COR-L47 (cell line): ENCODE data around the gene AHDC1.
"Not testable (repeated sequence)": the region's sequence is repeated elsewhere in the genome, so short reads cannot be mapped to it uniquely, and the experiment has no call there.

Source experiments
- DNase-seq: peaks from one replicate; lab custom pipeline; 2025; lab: John Stamatoyannopoulos, UW

The AHDC1 gene

DNA sequence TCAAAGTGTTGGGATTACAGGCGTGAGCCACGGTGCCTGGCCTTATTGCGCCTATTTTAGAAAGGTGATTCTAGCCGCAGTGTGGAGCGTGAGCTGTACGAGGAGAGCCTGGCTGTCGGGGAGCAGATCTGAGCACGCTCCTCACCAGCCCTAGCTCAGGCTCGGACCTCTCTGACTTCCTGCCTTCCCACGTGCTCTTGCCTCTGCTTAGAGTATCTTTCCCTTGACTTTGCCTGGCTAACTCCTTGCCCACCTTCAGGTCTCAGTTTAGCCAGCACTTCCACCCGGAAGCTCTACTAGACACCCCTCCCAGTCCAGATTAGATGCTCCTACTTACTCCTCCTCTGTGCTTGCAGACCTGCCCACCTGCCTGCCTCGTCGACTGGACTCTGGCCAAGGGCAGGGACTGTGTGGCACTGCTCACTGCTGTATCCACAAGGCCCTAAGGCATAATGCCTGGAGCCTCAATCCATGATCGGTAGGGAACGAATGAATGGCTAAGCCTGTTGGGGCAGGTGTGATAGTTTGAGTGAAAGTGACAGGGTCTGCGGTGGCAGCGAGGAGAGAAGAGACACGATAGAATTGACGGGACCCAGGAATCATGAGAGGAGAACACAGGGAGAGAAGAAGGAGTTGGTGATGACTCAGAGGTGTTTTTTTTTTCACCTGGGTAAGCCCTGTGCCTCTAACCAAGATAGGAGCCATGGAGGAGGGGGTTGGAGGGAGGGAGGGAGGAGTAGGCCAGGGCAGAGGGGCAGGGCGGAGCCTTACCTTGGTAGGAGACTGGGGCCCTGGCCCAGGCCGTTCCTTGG is 85.8 kb downstream of the AHDC1 start:
- peak; percentile 41 for DNase-seq

GRCh38 chr1:27517301-27517700 is 86.6 kb downstream of the AHDC1 start:
- DNase-seq = no peak

GRCh38 chr1:27515626-27516025 is 88.3 kb downstream of the AHDC1 start:
- no peak for DNase-seq

- no peak for DNase-seq
These were observed 90.0 kb downstream of the AHDC1 start for GRCh38 chr1:27513958-27514357.

GRCh38 chr1:27513528-27513927 is 90.4 kb downstream of the AHDC1 start:
- no peak for DNase-seq

GRCh38 chr1:27509127-27510080 is 94.5 kb downstream of the AHDC1 start:
- DNase-seq = no peak

DNA sequence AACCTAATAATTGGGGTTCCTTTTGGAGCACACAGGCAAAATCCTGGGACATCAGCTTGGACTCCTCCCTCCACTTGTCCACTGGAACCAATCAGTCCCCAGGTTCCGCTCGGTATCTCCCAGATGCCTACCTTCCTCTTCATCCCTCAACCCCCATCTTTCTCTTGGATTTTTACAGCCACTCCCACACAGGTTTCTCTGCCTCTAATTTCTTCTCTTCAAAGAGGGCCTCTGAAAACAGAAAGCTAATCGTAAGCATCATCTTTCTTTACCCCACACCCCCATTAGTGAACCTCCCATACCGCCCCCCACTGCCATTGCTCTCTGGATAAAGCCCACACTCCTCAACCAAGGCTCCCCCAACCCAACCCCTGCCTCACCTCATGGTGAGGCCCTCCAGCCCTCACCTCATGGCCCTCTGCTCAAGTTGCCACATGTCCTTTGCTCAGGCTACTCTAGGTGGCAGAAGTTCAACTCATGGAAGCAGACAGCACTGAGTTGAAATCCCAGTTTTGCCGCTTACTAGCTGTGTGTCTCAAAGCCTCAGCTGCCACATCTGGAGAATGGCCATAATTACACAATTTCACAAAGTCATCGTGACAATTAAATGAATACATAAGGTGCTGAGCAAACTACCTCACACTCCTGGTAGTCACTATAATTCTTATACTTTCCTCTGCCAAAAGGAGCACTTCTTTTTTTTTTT is 95.8 kb downstream of the AHDC1 start:
- no peak for DNase-seq

- DNase-seq = no peak
These were observed 97.2 kb downstream of the AHDC1 start for GRCh38 chr1:27506703-27507102.

DNA sequence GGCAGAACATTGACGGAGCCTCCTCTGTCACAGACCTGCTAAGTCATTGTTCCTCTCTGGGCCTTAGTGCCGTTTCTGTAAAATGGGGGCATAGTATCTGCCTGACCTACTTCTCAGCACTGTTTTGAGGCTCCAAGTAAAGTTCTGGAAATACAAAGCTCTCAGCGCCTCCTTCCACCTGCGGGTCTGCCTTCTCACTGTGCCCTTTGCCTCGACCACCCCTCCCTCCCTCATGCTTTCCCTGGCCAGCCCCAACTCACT is 98.6 kb downstream of the AHDC1 start:
- DNase-seq = no peak

DNA sequence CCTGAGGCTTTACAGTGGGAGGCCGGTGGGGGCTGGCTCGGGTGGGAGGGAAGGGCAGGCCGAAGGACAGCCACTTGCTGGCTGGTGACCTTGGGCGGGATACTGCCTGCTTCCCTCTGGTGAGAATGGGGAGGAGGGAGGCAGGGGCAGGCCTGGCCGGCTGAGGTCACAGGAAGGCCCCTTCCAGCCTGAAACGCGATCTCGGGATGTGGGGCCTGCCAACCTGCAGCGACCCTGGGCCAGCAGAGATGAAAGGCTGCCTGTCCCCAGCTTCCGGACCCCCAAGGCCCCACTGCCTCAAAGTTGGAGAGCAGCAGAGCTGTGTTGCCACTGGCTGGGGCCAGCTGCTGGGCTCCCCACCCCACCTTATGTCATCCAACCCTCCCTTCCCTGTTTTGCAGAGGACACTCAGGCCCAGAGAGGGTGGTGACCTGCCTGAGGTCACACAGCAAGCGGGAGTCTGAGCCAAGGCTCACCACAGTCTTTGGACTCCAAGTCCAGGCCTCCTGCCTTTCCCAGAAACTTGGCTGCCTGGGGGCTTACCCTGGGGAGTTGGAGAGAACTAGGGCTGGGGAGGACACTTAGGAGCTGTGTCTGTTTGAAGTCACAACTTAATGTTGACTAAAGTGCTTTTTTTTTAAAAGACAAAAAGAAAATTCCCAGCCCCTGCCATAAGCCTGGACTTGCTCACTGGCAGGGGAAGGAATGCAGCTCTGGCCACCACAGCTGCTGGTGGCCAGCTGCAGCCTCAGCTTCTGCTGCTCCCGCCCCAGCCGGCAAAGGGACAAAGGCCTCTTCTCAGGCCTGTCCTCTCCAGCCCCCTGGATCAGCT is 99.1 kb downstream of the AHDC1 start:
- no peak for DNase-seq

DNA sequence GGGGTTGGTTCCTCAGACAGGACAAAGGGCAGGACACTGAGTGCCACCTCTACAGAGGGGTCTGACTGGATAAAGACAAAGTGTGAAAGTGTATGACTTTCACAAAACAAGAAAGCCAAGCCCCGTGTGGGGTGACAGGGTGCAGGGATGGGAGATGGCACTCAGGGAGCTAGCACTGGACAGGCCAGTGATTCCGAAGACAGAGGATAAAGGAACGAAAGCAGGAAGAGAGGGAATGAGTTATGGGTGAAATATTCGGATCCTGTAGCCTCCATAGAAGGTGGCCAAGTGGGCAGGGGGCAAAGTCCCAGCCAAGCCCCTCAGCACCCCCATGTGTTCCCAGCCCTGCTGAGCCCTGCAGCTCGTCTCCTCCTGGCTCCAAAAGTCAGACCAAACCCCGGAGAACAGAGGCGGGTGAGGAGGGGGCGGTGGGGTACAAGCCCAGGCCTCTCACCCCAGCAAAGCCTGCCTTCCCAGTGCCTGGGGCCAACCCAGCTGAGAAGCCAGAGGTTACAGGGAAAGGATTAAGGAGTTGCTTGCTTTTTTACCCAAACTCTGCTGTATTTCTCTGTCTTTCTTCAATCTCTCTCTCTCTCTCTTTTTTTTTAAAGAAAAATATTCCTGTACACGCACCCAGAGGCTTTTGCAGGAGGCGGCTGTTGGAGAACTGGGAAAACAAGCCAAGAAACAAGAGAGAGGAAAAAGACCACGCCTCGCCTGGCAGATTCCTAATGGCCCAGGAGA is 99.9 kb downstream of the AHDC1 start:
- DNase-seq = no peak

DNA sequence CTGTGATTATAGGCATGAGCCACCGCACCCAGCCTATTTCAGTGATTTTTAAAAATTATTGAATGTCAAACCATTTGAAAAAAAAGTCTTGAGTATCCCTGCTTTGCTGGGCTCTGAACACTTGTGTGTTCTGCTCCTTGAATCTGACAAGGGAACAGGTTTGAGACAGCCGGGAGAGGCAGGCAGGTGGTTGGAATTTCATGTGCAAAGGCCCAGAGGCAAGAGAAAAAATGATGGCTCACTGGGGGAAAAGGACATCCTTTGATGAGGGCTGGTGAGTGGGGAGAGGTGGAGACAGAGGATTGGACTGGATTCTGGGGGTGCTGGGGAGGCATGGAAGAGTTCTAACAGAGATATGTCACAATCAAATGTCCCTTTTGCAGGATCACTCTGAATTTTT is 100.9 kb downstream of the AHDC1 start:
- DNase-seq = no peak

DNA sequence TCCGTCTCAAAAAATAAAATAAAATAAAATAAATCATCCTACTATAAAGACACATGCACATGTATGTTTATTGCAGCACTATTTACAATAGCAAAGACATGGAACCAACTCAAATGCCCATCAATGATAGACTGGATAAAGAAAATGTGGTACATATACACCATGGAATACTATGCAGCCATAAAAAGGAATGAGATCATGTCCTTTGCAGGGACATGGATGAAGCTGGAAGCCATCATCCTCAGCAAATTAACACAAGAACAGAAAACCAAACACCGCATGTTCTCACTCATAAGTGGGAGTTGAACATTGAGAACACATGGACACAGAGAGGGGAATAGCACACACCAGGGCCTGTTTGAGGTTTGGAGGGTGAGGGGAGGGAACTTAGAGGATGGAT is 102.8 kb downstream of the AHDC1 start:
- DNase-seq = not testable (repeated sequence)

GRCh38 chr1:27499142-27499541 is 104.8 kb downstream of the AHDC1 start:
- DNase-seq = no peak

DNA sequence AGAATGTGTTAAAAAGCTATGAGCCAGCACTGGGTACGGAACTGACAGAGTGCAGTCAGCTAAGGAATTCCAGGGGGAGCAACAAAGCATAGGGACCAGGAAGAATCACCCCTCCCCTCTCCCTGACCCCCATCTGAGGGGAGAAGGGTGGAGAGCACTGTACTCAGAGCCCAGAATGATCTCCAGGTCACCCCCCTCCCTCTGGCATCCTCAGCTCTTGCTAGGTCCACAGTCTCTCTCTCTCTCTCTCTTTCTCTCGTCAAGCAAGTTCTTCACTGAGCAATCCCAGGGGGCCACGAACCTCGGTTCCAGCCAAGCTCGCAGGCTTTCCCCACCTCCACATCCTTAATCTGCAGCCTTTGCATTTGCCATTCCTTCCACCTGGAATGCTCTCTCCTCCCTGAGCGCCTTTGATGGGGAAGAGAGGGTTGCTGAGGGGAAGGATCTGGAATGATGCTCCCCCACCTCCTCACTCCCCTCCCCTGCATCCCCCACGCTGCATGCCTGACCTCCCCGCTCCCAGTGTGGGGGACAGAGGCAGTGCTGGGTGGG is 107.3 kb downstream of the AHDC1 start:
- DNase-seq = no peak

GRCh38 chr1:27492796-27493195 is 111.1 kb downstream of the AHDC1 start:
- DNase-seq = no peak

DNA sequence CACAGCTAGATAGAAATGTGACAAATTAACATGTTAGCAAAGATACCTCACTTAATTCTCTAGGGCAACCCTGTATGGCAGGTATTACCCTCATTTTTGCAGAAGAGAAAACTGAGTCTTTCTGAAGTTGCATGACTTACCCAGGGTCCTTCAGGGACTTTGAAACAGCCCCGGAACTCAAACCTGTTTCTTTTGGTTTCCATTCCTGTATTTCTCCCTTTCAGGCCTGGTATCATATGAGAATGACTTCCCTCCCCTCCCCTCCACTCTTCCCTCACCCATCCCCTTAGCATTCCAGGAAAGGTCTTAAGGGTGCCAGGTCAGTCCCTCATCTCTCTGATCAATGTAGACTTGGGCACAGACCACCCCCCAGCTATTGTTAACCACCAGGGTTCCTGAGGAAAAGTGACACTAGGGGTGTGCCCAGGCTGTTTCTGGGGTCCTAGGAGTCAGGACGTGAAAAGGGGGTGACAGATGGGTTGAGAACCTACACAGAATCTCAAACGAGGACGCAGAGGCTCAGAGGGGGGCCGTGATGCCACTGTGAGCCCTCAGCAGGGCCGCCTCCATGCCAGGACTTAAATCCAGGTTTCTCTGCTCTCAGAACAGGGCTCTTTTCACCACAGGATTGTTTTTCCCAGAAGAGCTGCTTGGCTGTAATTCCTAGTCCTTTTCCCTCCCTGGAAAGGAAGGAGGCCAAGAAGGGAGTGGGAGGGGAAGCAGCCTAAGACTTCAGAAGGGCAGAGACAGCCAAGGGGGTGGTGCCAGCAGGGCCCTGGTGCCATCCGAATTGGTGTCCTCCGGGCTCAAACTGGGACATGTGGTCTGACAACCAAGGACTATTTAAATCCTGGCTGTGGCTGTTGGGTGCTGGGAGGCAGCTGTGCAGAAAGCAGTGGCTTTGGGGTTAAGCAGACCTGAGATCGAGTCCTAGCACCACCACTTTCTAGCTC is 111.9 kb downstream of the AHDC1 start:
- DNase-seq = no peak

DNA sequence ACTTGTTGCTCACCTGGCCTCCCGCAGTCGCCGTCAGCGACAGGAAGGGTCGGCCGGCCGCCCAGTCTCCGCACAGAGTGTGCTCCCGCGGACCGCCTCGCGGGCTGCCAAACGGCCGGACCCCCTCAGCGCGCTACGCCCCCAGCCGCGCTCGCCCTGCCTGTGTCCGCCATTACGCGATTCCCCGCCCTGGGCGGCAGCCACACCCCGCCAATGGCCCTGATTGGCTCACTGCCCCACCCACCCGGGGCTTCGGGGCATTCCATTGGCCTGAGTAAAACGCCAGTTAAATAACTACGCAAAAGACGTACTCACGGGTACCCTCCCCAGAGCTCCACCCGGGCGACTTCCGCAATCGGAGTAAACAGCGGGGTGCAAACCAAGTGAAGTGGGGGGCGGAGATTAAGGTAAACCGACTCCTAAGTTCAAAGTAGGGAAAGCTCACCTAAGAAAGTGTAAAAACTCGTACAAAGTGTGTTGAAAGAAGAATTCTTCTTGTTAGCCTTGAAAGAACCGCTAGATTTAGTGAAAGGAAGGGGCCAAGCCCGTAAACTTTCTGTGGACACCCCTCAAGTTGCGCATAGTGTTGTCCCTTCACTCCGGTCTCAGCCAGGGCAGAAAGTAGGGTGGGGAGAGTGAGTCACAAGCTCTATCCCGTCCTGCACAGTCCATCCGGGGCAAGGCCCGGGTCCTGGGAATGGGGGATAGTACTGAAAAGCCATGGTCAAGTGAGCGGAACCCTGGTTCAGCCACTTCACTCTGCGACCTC is 113.8 kb downstream of the AHDC1 start, which contains the start of gene WASF2:
TSS of gene WASF2 (minus strand) at position 195 of the 769 bp plus-strand sequence. CDS start 61,277 bp downstream, outside the sequence.
- peak; percentile 97 for DNase-seq
